B cell (primary cell): Measurements from ENCODE around the gene CDHR2. TPM values are rescaled to one million over a fixed set of nuclear protein-coding genes. Genes with fewer than 3 reads are reported as not detected.

Source experiments
- ATAC-seq: fragments of 200-7000 bp; cut with Tn5 transposase; one replicate; pipeline ENCODE4 v1.10.0; 2021; ENCODE audit warnings: low read depth, mild to moderate bottlenecking, moderate number of reproducible peaks, moderate library complexity
- CTCF ChIA-PET: fragments of 350-600 bp; sonication (Branson Sonifier 250); formaldehyde crosslinking; loops from one replicate; lab custom pipeline; 2021; ENCODE audit warnings: antibody characterized with exemption, inconsistent platforms; lab: Charles Lee
- POLR2A ChIA-PET: fragments of 350-600 bp; sonication (Branson Sonifier 250); formaldehyde crosslinking; loops from one replicate; lab custom pipeline; 2021; ENCODE audit warnings: antibody characterized with exemption; lab: Charles Lee
- DNase-seq: peaks from one replicate; pipeline ENCODE4 v3.0.0; 2013
- H2AFZ ChIP-seq: 2 replicates; pipeline ENCODE4 v1.6.1; 2012; ENCODE audit warnings: mild to moderate bottlenecking, low read depth, low read length; ENCODE audit not compliant: insufficient read depth, poor library complexity, severe bottlenecking
- H3K27ac ChIP-seq, 2 donors: 1 replicate in 1 of 2; 2 replicates in 1 of 2; pipeline ENCODE4 v1.5.1; 2012 to 2013; ENCODE audit warnings: low read length in 2 of 2, mild to moderate bottlenecking in 2 of 2, moderate library complexity in 1 of 2
- H3K27me3 ChIP-seq, 4 experiments: fragments of 200-600 bp in 1 of 4; sonication (generic) in 1 of 4; replicated peaks in 1 of 4; 1 replicate in 2 of 4; 2 replicates in 2 of 4; pipeline versions ENCODE4 v1.6.1 to v1.7.0; 2013 to 2016; ENCODE audit warnings: low read length in 3 of 4, mild to moderate bottlenecking in 2 of 4, mixed read lengths in 1 of 4, moderate library complexity in 1 of 4; ENCODE audit not compliant: insufficient read depth in 4 of 4, control insufficient read depth in 3 of 4; ENCODE audit errors: control extremely low read depth in 1 of 4
- H3K36me3 ChIP-seq, 2 experiments: replicated peaks in 1 of 2; 1 replicate in 1 of 2; 2 replicates in 1 of 2; pipeline versions ENCODE4 v1.6.1 to v1.7.1; 2013; ENCODE audit warnings: low read length in 1 of 2; ENCODE audit not compliant: insufficient read depth in 2 of 2, control insufficient read depth in 1 of 2; ENCODE audit errors: control extremely low read depth in 1 of 2, extremely low read depth in 1 of 2
- H3K4me1 ChIP-seq, 2 donors: fragments of 200-600 bp in 1 of 2; sonication (generic) in 1 of 2; 1 replicate in 1 of 2; 2 replicates in 1 of 2; pipeline versions ENCODE4 v1.5.1 to v1.6.1; 2013 to 2017; ENCODE audit warnings: low read length in 2 of 2; ENCODE audit not compliant: control insufficient read depth in 2 of 2, insufficient read depth in 2 of 2
- H3K4me2 ChIP-seq: replicated peaks from 2 replicates; pipeline ENCODE3; 2012; ENCODE audit warnings: mild to moderate bottlenecking, low read depth, low read length; ENCODE audit not compliant: poor library complexity, severe bottlenecking
- H3K4me3 ChIP-seq, 5 experiments: fragments of 200-600 bp in 1 of 5; sonication (generic) in 1 of 5; 1 replicate in 3 of 5; 2 replicates in 2 of 5; pipeline versions ENCODE4 v1.5.1 to v1.7.0; 2011 to 2016; ENCODE audit warnings: low read length in 4 of 5, mild to moderate bottlenecking in 4 of 5, low read depth in 2 of 5, control low read depth in 1 of 5, moderate library complexity in 1 of 5; ENCODE audit not compliant: insufficient read depth in 1 of 5; ENCODE audit errors: control extremely low read depth in 1 of 5, extremely low read depth in 1 of 5
- H3K79me2 ChIP-seq: fragments of 200-600 bp; sonication (generic); one replicate; pipeline ENCODE4 v1.6.0; 2016; ENCODE audit warnings: low read length; ENCODE audit not compliant: control insufficient read depth, insufficient read depth
- H3K9ac ChIP-seq: fragments of 200-600 bp; sonication (generic); 2 replicates; pipeline ENCODE4 v1.6.1; 2017; ENCODE audit warnings: mild to moderate bottlenecking, low read length, moderate library complexity
- H3K9me3 ChIP-seq, 3 donors: one replicate each; pipeline versions ENCODE4 v1.6.1 to v1.7.1; 2013; ENCODE audit warnings: low read length in 2 of 3; ENCODE audit not compliant: control insufficient read depth in 2 of 3, insufficient read depth in 1 of 3; ENCODE audit errors: control extremely low read depth in 1 of 3
- H4K20me1 ChIP-seq: 2 replicates; pipeline ENCODE4 v1.6.0; 2012; ENCODE audit warnings: mild to moderate bottlenecking, low read length; ENCODE audit not compliant: insufficient read depth, control insufficient read depth, poor library complexity, severe bottlenecking
- H3K27ac Mint-ChIP-seq: one replicate; pipeline ENCODE4 v1.8.0; 2021; ENCODE audit warnings: mixed read lengths
- H3K27me3 Mint-ChIP-seq: one replicate; pipeline ENCODE4 v1.8.0; 2021; ENCODE audit warnings: mixed read lengths
- H3K4me1 Mint-ChIP-seq: one replicate; pipeline ENCODE4 v1.8.0; 2021; ENCODE audit warnings: mixed read lengths
- H3K4me3 Mint-ChIP-seq: one replicate; pipeline ENCODE4 v1.8.0; 2021; ENCODE audit warnings: mixed read lengths
- H3K9me3 Mint-ChIP-seq: one replicate; pipeline ENCODE4 v1.8.0; 2022; ENCODE audit warnings: mixed read lengths; ENCODE audit not compliant: insufficient read depth
- EZH2 ChIP-seq: IDR thresholded peaks from 2 replicates; pipeline ENCODE4 v1.6.1; 2012; ENCODE audit warnings: borderline replicate concordance, low read depth, mild to moderate bottlenecking, moderate library complexity, low read length; ENCODE audit not compliant: insufficient read depth, poor library complexity, severe bottlenecking
- WGBS: methylation state at CpG from one replicate; pipeline ENCODE4 v1.1.5; 2013; ENCODE audit warnings: missing lambda C conversion rate; ENCODE audit not compliant: insufficient coverage; 5-methylcytosine and 5-hydroxymethylcytosine counted together
- intact Hi-C: fragments of 100-400 bp; cut with micrococcal nuclease; formaldehyde crosslinking; loops from one replicate; pipeline ENCODE4 v1.10.0; 2022
- polyA plus RNA-seq: library from polyadenylated mRNA; depleted of rRNA; stranded (reverse); fragments of >200 nt; gene quantifications from 2 replicates; pipeline ENCODE4 v1.2.3, GENCODE V29; 2012
- total RNA-seq, 2 donors: library from RNA; stranded (reverse); fragments of 120-200 nt in 1 of 2; gene quantifications; 1 replicate in 1 of 2; 2 replicates in 1 of 2; pipeline versions ENCODE4 v1.2.3 to v1.2.4, GENCODE V29; 2013 to 2022
- TF ChIP-seq, protein P1 (sequence below): fragments of 200-600 bp; IDR thresholded peaks from one replicate; pipeline ENCODE4 v1.8.0; 2022; ENCODE audit warnings: antibody characterized with exemption, mild to moderate bottlenecking

CDHR2 gene
- total and polyA plus RNA-seq, 2 donors (not counting 1 experiment from before 2014, with no cell fraction given): 0.25 to 1.7 TPM

GRCh38 chr5:176543428-176544182, 5.5 kb upstream of the CDHR2 start:
- peak; percentile 88 for DNase-seq
- peak overlapping the region; percentile 64 to 79 (median 73) for H3K4me3 ChIP-seq

More at GRCh38 chr5:176543428-176544182, 5.5 kb upstream of the CDHR2 start:
- Mint-ChIP-seq H3K4me3 (peak overlapping the region; percentile 96), H3K27me3 (no peaks in the 10 kb centered on the region), H3K4me1 (peaks cover 47% of the 10 kb centered on the region), H3K27ac (peak overlapping the region; percentile 98), H3K9me3 (no peaks in the 10 kb centered on the region)
- ATAC-seq: peak; percentile 76
- H4K20me1 ChIP-seq: peaks cover 13% of the 10 kb centered on the region
- peak overlapping the region; percentile 81 for H3K4me2 ChIP-seq
- H3K27ac ChIP-seq: peak overlapping the region; percentile 82 to 88
- peak overlapping the region; percentile 72 for H3K9ac ChIP-seq
- H3K27me3 ChIP-seq: no peaks in the 10 kb centered on the region
- POLR2A ChIA-PET: interaction anchor here (0.6 to 2.8 kb wide), 8 partner anchors 8 to 453 kb away, joined by 3 to 8 read pairs (median 5); partner anchors contain the start of genes FAF2 and TSPAN17
- CTCF ChIA-PET: interaction anchor here (0.8 to 2.9 kb wide), 17 partner anchors 9 to 182 kb away, joined by 3 to 28 read pairs (median 7); partner anchors contain the start of genes CLTB, FAF2, HIGD2A and KIAA1191
- H3K79me2 ChIP-seq: peaks cover 24% of the 10 kb centered on the region
- TF ChIP-seq EZH2: no peak
- TF ChIP-seq, protein P1, sequence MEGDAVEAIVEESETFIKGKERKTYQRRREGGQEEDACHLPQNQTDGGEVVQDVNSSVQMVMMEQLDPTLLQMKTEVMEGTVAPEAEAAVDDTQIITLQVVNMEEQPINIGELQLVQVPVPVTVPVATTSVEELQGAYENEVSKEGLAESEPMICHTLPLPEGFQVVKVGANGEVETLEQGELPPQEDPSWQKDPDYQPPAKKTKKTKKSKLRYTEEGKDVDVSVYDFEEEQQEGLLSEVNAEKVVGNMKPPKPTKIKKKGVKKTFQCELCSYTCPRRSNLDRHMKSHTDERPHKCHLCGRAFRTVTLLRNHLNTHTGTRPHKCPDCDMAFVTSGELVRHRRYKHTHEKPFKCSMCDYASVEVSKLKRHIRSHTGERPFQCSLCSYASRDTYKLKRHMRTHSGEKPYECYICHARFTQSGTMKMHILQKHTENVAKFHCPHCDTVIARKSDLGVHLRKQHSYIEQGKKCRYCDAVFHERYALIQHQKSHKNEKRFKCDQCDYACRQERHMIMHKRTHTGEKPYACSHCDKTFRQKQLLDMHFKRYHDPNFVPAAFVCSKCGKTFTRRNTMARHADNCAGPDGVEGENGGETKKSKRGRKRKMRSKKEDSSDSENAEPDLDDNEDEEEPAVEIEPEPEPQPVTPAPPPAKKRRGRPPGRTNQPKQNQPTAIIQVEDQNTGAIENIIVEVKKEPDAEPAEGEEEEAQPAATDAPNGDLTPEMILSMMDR: no peak
- H3K4me1 ChIP-seq: peaks cover 30 to 36% of the 10 kb centered on the region in 2 donors
- no peaks in the 10 kb centered on the region for H3K36me3 ChIP-seq
- intact Hi-C loops: loop anchor here (1.0 to 5.0 kb wide), 6 partner anchors 89 to 884 kb away; partner anchors contain the start of genes CLTB, EIF4E1B, GRK6 and HIGD2A
- peak overlapping the region; percentile 92 for H2AFZ ChIP-seq
- WGBS: under 1% methylated on average over 63 of the region's 63 CpGs
- H3K9me3 ChIP-seq: peaks cover 0 to 8% (median 0%) of the 10 kb centered on the region in 3 donors
